Erythroblast (primary cell): ENCODE results near the gene KCP.
A peak's percentile ranks its signal among the peaks of the same experiment; 100 is the strongest.

Experiments
- DNase-seq, 2 experiments: peaks; one replicate each; lab custom pipeline; 2025; lab: John Stamatoyannopoulos, UW
- GATA1 ChIP-seq: IDR thresholded peaks from 2 replicates; pipeline ENCODE4 v1.6.1; 2011; ENCODE audit warnings: low read depth, mild to moderate bottlenecking, control low read depth, low read length, moderate library complexity
- POLR2A ChIP-seq: IDR thresholded peaks from 2 replicates; pipeline ENCODE4 v1.6.1; 2011; ENCODE audit warnings: mild to moderate bottlenecking, low read length

Gene KCP

DNA sequence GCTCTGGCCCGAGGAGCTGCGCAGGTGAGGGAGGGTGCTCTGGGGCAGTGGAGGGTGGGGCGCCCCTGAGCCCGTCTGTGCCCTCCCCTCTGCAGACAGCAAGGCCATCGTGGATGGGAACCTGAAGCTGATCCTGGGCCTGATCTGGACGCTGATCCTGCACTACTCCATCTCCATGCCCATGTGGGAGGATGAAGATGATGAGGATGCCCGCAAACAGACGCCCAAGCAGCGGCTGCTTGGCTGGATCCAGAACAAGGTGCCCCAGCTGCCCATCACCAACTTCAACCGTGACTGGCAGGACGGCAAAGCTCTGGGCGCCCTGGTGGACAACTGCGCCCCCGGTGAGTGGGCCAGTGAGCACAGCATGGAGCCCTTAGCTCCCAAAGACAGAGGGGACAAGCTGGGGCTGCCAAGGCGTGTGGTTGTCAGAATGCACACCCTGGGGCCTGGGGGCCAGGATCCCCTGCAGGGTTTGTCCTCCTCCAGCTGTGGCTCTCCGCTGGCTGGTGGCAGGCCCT is 75.2 kb downstream of the KCP start:
- DNase-seq: no peak
- TF ChIP-seq POLR2A (no peak), GATA1 (no peak)

DNA sequence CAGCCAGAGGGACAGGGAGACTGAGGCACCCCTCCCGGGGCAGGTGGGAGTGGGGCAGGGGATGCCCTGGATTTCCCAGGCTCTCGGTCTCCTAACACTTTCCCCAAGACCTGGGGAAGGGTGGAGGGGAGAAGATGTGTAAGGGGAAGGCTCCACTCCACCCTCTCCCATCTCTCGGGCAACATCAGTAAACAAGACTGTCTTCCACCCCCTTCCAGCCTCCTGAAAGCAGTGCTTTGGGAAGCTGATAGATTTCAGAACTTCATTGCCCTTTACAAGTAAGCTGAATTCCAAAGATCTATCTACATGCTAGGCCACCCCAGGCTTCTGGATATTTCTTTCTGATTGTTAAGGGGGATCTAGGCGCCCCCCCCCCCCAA is 76.6 kb downstream of the KCP start:
- no peak for TF ChIP-seq GATA1
- no peak for TF ChIP-seq POLR2A
- no peak for DNase-seq

DNA sequence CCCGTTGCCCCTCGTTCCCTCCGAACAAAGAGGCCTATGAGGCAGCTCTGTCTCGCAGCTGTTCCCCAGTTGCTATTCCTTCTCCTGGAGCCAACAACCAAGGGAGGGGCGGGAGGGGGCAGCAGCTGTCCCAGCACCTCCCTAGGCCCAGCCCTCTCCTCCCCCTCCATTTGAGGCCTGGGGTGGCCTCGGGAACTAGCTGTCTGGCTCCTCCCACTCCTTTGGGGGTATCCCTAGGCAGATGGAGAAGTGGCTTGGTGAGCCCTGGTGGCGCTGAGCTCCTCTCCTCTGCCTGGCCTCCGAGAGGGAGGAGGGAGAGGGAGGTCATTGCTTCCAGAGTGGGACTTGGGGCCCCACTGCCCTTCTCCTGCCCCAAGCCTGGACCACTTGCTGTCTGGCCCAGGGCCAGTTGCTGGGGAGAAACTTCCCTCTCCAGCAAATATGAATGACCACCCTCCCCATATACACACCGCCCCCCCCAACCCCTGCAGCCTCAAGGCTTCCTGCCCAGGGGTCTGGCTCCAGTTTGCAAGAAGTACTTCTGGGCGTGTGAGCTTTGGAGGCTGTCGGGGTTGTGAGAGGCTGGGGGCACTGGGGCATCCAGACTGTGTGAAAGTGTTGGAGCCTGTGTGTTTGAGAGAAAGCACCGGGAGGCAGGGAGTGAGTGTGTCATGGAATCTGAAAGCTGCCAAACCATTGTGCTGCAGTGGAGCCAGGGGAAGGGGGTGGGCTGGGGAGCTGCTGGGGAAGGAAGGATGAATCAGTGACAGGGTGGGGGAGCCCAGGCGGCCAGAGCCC is 77.2 kb downstream of the KCP start:
- TF ChIP-seq GATA1 (no peak), POLR2A (no peak)
- no peak for DNase-seq

GRCh38 chr7:128832880-128833147 is 77.7 kb downstream of the KCP start:
- no peak for TF ChIP-seq GATA1
- TF ChIP-seq POLR2A: no peak
- no peak for DNase-seq

DNA sequence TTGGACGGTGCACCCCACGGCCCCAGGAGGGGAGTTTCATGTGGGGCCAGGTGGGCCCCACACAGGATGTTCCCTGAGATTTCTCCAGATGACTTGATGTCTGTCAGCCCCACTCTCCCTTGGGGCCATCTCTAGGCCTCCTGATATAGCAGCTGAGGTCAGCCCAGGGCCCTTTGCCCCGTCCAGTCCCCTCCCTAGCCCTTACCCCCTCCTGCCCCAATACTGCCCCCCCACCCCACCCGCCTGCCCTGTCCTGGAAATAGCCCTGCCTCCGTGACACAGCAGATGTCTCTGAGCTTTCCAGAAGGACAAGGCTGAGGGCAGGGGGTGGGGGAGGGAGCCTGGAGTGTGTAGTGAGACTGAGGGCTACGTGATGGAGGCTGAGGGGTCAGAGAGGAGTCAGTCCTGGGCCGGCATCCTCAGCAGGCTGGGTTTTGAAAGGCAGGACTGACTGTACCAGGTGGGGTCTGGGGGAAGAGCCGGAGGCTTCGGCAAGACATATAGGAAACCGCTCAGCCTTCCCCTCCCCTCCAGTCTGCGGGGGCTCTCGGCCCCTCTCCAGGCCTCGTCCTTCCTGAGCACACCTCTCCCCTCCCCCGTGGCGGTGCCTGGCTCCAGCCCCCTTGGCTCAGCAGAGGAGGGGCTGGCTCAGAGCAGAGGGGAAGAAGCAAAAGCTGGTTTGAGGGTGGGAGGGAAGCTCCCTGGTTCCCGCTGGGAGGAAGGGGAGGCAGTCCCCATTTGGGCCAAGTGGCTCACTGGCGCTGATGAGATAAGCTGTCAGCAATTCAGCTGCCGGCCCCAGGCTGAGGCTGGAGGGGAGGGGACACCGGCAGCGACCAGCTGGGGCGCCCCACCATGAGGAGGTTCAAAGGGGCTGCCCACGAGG is 78.3 kb downstream of the KCP start:
- no peak for TF ChIP-seq GATA1
- TF ChIP-seq POLR2A: no peak
- DNase-seq: peak in 1 of 2 experiments; percentile 12

DNA sequence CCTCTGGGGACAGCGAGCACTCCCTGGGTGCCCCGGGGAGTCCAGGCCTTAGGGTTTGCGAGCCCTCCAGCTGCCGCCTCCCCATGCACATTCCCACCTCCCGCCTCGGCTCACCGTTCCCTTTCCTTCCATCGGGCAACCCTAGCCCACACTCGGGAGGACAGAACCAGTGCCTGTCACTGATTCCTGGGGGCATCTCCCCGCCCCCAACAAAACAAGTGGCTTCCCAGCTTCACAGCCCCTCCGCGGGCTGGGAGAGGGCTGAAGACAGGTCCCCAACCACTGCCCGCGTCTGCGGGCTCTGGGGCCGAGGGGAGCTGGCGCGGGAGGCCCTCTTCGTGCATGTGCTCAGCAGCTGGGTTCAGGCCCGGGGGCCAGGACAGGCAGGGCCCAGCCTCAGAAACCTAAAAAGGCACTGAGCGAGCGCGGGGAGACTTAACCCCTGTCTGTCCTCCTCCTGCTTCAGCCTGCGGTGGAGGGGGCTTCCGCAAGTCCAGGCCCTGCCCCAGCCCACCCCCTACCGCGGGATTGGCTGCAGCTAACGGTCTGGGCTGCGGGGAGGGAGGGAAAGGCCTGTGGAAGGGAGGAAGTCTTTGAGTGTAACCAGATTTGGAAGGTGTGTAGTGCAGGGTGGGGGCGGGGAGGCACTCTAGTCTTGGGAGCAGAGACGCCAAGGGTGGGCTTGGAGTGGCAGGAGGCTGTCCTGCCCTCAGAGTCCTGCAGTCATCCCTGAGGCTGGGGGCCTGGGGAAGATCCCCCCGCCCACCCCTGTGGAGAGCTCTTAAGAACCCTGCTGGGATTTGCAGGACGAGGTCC is 79.1 kb downstream of the KCP start:
- TF ChIP-seq POLR2A (no peak), GATA1 (no peak)

DNA sequence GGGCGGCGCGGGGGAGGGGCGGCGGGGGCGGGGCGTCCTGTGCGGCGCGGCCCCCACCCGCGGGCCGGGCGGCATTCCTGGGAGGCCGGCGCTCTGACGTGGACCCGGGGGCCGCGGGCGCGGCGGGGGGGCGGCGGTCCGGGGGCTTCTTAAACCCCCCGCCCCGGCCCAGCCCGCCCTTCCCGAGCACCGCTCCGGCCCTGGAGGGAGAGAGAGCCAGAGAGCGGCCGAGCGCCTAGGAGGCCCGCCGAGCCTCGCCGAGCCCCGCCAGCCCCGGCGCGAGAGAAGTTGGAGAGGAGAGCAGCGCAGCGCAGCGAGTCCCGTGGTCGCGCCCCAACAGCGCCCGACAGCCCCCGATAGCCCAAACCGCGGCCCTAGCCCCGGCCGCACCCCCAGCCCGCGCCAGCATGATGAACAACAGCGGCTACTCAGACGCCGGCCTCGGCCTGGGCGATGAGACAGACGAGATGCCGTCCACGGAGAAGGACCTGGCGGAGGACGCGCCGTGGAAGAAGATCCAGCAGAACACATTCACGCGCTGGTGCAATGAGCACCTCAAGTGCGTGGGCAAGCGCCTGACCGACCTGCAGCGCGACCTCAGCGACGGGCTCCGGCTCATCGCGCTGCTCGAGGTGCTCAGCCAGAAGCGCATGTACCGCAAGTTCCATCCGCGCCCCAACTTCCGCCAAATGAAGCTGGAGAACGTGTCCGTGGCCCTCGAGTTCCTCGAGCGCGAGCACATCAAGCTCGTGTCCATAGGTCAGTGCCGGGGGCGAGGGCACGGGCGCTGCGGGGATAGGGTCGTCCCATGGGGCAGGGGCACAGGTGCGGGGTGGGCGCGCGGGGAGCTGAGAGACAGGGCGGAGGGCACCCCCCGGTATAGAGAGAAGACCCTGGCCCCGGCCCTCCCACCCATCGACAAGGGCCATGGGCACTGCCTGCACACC is 80.0 kb downstream of the KCP start, which contains the start of gene FLNC:
Gene FLNC (plus strand): TSS at position 176 of the 947 bp plus-strand sequence. CDS start 232 bp downstream, at position 408.
- DNase-seq: peak; percentile 29 to 31
- no peak for TF ChIP-seq POLR2A
- TF ChIP-seq GATA1: no peak

More for the DNA sequence above, 79.1 kb downstream of the KCP start:
- no peak for DNase-seq

- DNase-seq: no peak
- TF ChIP-seq GATA1 (no peak), POLR2A (no peak)
These were observed 80.9 kb downstream of the KCP start for GRCh38 chr7:128829391-128830166.

GRCh38 chr7:128827971-128828711 is 82.4 kb downstream of the KCP start:
- DNase-seq: no peak
- TF ChIP-seq GATA1: no peak
- no peak for TF ChIP-seq POLR2A

DNA sequence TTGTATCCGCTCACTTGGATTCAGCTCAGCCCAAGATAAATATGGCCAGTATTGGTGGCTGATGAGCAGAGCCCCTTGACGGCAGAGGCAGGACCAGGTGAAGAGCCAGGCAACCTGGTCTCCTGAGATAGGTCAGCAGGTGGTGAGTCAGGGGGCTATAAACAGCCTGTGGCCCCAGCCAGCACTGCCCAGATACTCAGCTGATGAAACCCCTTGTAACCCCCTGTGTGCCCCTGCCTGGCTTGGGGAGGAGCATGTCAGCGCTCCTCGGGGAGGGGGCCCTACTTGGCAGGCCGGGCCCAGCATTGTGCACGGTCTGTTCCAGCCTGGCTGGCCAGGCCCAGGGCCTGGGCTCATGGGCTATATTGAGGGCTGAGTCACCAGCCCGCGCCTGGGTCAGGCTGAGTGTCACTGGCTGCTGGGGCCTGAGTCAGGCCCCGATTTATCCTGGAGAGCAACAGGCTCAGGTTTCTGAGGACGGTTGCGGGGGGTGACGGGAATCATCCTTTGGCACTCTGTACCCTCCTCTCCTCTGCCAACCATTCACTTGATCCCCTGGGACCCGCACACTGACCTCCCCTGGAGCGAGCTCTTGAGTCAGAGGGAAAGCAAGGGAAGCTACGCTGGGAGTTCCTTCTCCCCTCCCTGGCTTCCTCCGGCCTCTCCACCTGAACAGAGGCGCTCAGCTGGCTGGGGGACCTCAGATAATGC is 83.1 kb downstream of the KCP start:
- TF ChIP-seq POLR2A: no peak
- TF ChIP-seq GATA1: no peak
- DNase-seq: peak in 1 of 2 experiments; percentile 42
